ENCODE data around the gene GIGYF2. TPM values are rescaled to one million over a fixed set of nuclear protein-coding genes. Genes with fewer than 3 reads are reported as not detected.
"Not testable (repeated sequence)": the region's sequence is repeated elsewhere in the genome, so short reads cannot be mapped to it uniquely, and the experiment has no call there.

GIGYF2 gene
- total RNA-seq, 1 donor from 2014 or later: 70.3 TPM

GRCh38 chr2:232687382-232688160, 9.6 kb upstream of the GIGYF2 start:
- DNase-seq (ENCODE audit: low read depth): no peak

GRCh38 chr2:232688201-232688600, 8.9 kb upstream of the GIGYF2 start:
- DNase-seq (ENCODE audit: low read depth): no peak

- peak; percentile 53 for DNase-seq (ENCODE audit: low read depth)
These were observed 7.8 kb upstream of the GIGYF2 start for GRCh38 chr2:232689152-232689910.

- DNase-seq (ENCODE audit: low read depth): not testable (repeated sequence)
These were observed 6.0 kb upstream of the GIGYF2 start for GRCh38 chr2:232691117-232691516.

GRCh38 chr2:232693344-232693743, 3.8 kb upstream of the GIGYF2 start:
- no peak for DNase-seq (ENCODE audit: low read depth)

- DNase-seq (ENCODE audit: low read depth): no peak
These were observed 497 bp upstream of the GIGYF2 start for GRCh38 chr2:232696609-232697058.

GRCh38 chr2:232697807-232698110, 628 bp downstream of the GIGYF2 start:
- DNase-seq (ENCODE audit: low read depth): no peak

- no peak for DNase-seq (ENCODE audit: low read depth)
These were observed 1.5 kb downstream of the GIGYF2 start for GRCh38 chr2:232698556-232699091.

- DNase-seq (ENCODE audit: low read depth): peak; percentile 17
These were observed 2.0 kb downstream of the GIGYF2 start for GRCh38 chr2:232699110-232699509.

- DNase-seq (ENCODE audit: low read depth): no peak
These were observed 3.0 kb downstream of the GIGYF2 start for GRCh38 chr2:232700154-232700553.

GRCh38 chr2:232707076-232707475, 9.9 kb downstream of the GIGYF2 start:
- no peak for DNase-seq (ENCODE audit: low read depth)

- DNase-seq (ENCODE audit: low read depth): no peak
These were observed 16.4 kb downstream of the GIGYF2 start for GRCh38 chr2:232713505-232713904.

- DNase-seq (ENCODE audit: low read depth): no peak
These were observed 17.8 kb downstream of the GIGYF2 start for GRCh38 chr2:232714969-232715368.

- DNase-seq (ENCODE audit: low read depth): not testable (repeated sequence)
These were observed 22.9 kb downstream of the GIGYF2 start for GRCh38 chr2:232720056-232720455.

GRCh38 chr2:232721261-232721660, 24.1 kb downstream of the GIGYF2 start:
- no peak for DNase-seq (ENCODE audit: low read depth)

- no peak for DNase-seq (ENCODE audit: low read depth)
These were observed 24.8 kb downstream of the GIGYF2 start for GRCh38 chr2:232721882-232722281.

- DNase-seq (ENCODE audit: low read depth): no peak
These were observed 25.9 kb downstream of the GIGYF2 start for GRCh38 chr2:232723027-232723426.

- DNase-seq (ENCODE audit: low read depth): no peak
These were observed 31.7 kb downstream of the GIGYF2 start for GRCh38 chr2:232728785-232729184.

- DNase-seq (ENCODE audit: low read depth): peak; percentile 53
These were observed 34.3 kb downstream of the GIGYF2 start for GRCh38 chr2:232731470-232731869.

- no peak for DNase-seq (ENCODE audit: low read depth)
These were observed 44.2 kb downstream of the GIGYF2 start for GRCh38 chr2:232741294-232741693.

- no peak for DNase-seq (ENCODE audit: low read depth)
These were observed 44.8 kb downstream of the GIGYF2 start for GRCh38 chr2:232741972-232742371.

GRCh38 chr2:232744963-232745362, 47.8 kb downstream of the GIGYF2 start:
- DNase-seq (ENCODE audit: low read depth): peak; percentile 60

GRCh38 chr2:232748038-232748437, 50.9 kb downstream of the GIGYF2 start:
- DNase-seq (ENCODE audit: low read depth): no peak

Data from renal cortical epithelial cell (primary cell).